HepG2 (cell line): ENCODE measurements around the gene DRC7. TPM values are rescaled to one million over a fixed set of nuclear protein-coding genes. Genes with fewer than 3 reads are reported as not detected.

Experiments used
- AFF4 ChIP-seq: sonication (generic); formaldehyde crosslinking; IDR thresholded peaks from 2 replicates; pipeline ENCODE4 v1.4.0; 2020; ENCODE audit warnings: missing genetic modification reagents
- AGO1 ChIP-seq: fragments of 200-400 bp; formaldehyde crosslinking; IDR thresholded peaks from 2 replicates; pipeline ENCODE4 v1.6.1; 2017; ENCODE audit warnings: mild to moderate bottlenecking, low read depth, low read length, moderate library complexity; ENCODE audit not compliant: poor library complexity, severe bottlenecking
- CC2D1A ChIP-seq: sonication (generic); formaldehyde crosslinking; IDR thresholded peaks from 2 replicates; pipeline ENCODE4 v1.8.1; 2023; ENCODE audit warnings: mild to moderate bottlenecking, missing genetic modification reagents
- EHMT2 ChIP-seq: fragments of 200-600 bp; sonication (generic); IDR thresholded peaks from 2 replicates; pipeline ENCODE4 v1.7.0; 2017; ENCODE audit warnings: antibody characterized with exemption, low read depth, low read length, borderline replicate concordance
- FOXA1 ChIP-seq, 2 experiments: fragments of 450-650 bp in 1 of 2; sonication (generic) in 1 of 2; formaldehyde crosslinking in 1 of 2; IDR thresholded peaks; 2 replicates each; pipeline versions ENCODE4 v1.4.0 to v1.6.1; 2016 to 2020; ENCODE audit warnings: missing genetic modification reagents in 1 of 2
- FOXO1 ChIP-seq: sonication (generic); formaldehyde crosslinking; IDR thresholded peaks from 2 replicates; pipeline ENCODE4 v1.4.0; 2020; ENCODE audit warnings: missing genetic modification reagents
- GTF3A ChIP-seq: sonication (generic); formaldehyde crosslinking; conservative IDR thresholded peaks from 2 replicates; pipeline ENCODE4 v1.4.0; 2020; ENCODE audit warnings: mild to moderate bottlenecking, missing genetic modification reagents
- HINFP ChIP-seq: sonication (generic); formaldehyde crosslinking; IDR thresholded peaks from 2 replicates; pipeline ENCODE4 v1.4.0; 2020; ENCODE audit warnings: low read depth, mild to moderate bottlenecking, missing genetic modification reagents
- MIER3 ChIP-seq: IDR thresholded peaks from 2 replicates; pipeline ENCODE4 v1.6.1; 2016; ENCODE audit warnings: missing compliant biosample characterization, borderline replicate concordance
- MTA1 ChIP-seq: sonication (generic); formaldehyde crosslinking; IDR thresholded peaks from 2 replicates; pipeline ENCODE4 v1.4.0; 2020; ENCODE audit warnings: missing genetic modification reagents, mild to moderate bottlenecking, borderline replicate concordance
- MTA3 ChIP-seq: sonication (generic); formaldehyde crosslinking; IDR thresholded peaks from 2 replicates; pipeline ENCODE4 v1.4.0; 2020; ENCODE audit warnings: missing genetic modification reagents
- SP140L ChIP-seq: sonication (generic); formaldehyde crosslinking; IDR thresholded peaks from 2 replicates; pipeline ENCODE4 v1.4.0; 2020; ENCODE audit warnings: missing genetic modification reagents, borderline replicate concordance
- ZBTB20 ChIP-seq: sonication (generic); formaldehyde crosslinking; IDR thresholded peaks from 2 replicates; pipeline ENCODE4 v1.8.1; 2023; ENCODE audit warnings: missing genetic modification reagents, low read depth, mild to moderate bottlenecking, borderline replicate concordance
- ZBTB26 ChIP-seq: IDR thresholded peaks from 2 replicates; pipeline ENCODE4 v1.6.1; 2016; ENCODE audit warnings: missing compliant biosample characterization, missing genetic modification reagents, borderline replicate concordance
- ZFP36 ChIP-seq: fragments of 150-350 bp; IDR thresholded peaks from 2 replicates; pipeline ENCODE4 v1.6.1; 2018; ENCODE audit warnings: borderline replicate concordance, low read length, low read depth; ENCODE audit not compliant: partially characterized antibody
- ZNF124 ChIP-seq: sonication (generic); formaldehyde crosslinking; IDR thresholded peaks from 2 replicates; pipeline ENCODE4 v1.4.0; 2020; ENCODE audit warnings: missing genetic modification reagents
- ZNF180 ChIP-seq: sonication (generic); formaldehyde crosslinking; IDR thresholded peaks from 2 replicates; pipeline ENCODE4 v1.4.0; 2020; ENCODE audit warnings: low read depth, missing genetic modification reagents, borderline replicate concordance
- ZNF335 ChIP-seq: sonication (generic); formaldehyde crosslinking; IDR thresholded peaks from 2 replicates; pipeline ENCODE4 v1.4.0; 2020; ENCODE audit warnings: missing genetic modification reagents
- ZNF34 ChIP-seq: sonication (generic); formaldehyde crosslinking; IDR thresholded peaks from 2 replicates; pipeline ENCODE4 v1.4.0; 2020; ENCODE audit warnings: mild to moderate bottlenecking, missing genetic modification reagents, borderline replicate concordance
- ZNF343 ChIP-seq: sonication (generic); formaldehyde crosslinking; IDR thresholded peaks from 2 replicates; pipeline ENCODE4 v1.4.0; 2020; ENCODE audit warnings: mild to moderate bottlenecking, missing genetic modification reagents
- ZNF367 ChIP-seq: sonication (generic); formaldehyde crosslinking; IDR thresholded peaks from 2 replicates; pipeline ENCODE4 v1.4.0; 2020; ENCODE audit warnings: missing genetic modification reagents, borderline replicate concordance
- ZNF383 ChIP-seq: sonication (generic); formaldehyde crosslinking; IDR thresholded peaks from 2 replicates; pipeline ENCODE4 v1.4.0; 2020; ENCODE audit warnings: missing genetic modification reagents, mild to moderate bottlenecking, borderline replicate concordance
- ZNF577 ChIP-seq: sonication (generic); formaldehyde crosslinking; IDR thresholded peaks from 2 replicates; pipeline ENCODE4 v1.4.0; 2020; ENCODE audit warnings: mild to moderate bottlenecking, low read depth, missing genetic modification reagents, borderline replicate concordance
- ZNF615 ChIP-seq: sonication (generic); formaldehyde crosslinking; IDR thresholded peaks from 2 replicates; pipeline ENCODE4 v1.5.0; 2020; ENCODE audit warnings: mild to moderate bottlenecking, missing genetic modification reagents, borderline replicate concordance
- ZNF776 ChIP-seq: sonication (generic); formaldehyde crosslinking; IDR thresholded peaks from 2 replicates; pipeline ENCODE4 v1.4.0; 2020; ENCODE audit warnings: mild to moderate bottlenecking, missing genetic modification reagents
- polyA plus RNA-seq, 8 experiments: library from polyadenylated mRNA; depleted of rRNA in 3 of 8; stranded (reverse) in 7 of 8; unstranded in 1 of 8; fragments of >200 nt; fragmentation: Illumina TruSeq in 4 of 8; extraction: Trizol in 4 of 8; gene quantifications; 2 replicates each; pipeline versions ENCODE4 v1.2.1 to v1.2.3, GENCODE V29; 2011 to 2016; ENCODE audit warnings: low read depth in 4 of 8, missing spikeins in 1 of 8, mixed read lengths in 1 of 8; ENCODE audit not compliant: insufficient read depth in 1 of 8
- total RNA-seq, 5 experiments: library from RNA; depleted of rRNA; stranded (reverse); fragments of >200 nt; fragmentation: Illumina TruSeq; extraction: Trizol; gene quantifications; 2 replicates each; pipeline ENCODE4 v1.2.3, GENCODE V29; 2016; ENCODE audit warnings: low read depth in 1 of 5

Gene DRC7
- total and polyA plus RNA-seq, 2 of the 13 experiments (the other 11 are each of a cell fraction or from before 2014, with no cell fraction given), result 2.7 to 3.4 TPM

- TF ChIP-seq EHMT2, result no peak
- TF ChIP-seq MTA1 (CRISPR knock-in tag), result 0 out of 2 replicates have a peak, but pooled peaks have one; percentile 31
- TF ChIP-seq FOXO1 (CRISPR knock-in tag), result peak; percentile 87
- no peak for TF ChIP-seq ZNF577 (CRISPR knock-in tag)
- TF ChIP-seq CC2D1A (CRISPR knock-in tag), result no peak
- TF ChIP-seq ZNF776 (CRISPR knock-in tag), result no peak
- TF ChIP-seq ZBTB20 (CRISPR knock-in tag), result no peak
- no peak for TF ChIP-seq ZNF180 (CRISPR knock-in tag)
- TF ChIP-seq AFF4 (CRISPR knock-in tag), result no peak
- TF ChIP-seq HINFP, result no peak
- TF ChIP-seq MIER3 (CRISPR knock-in tag), result 0 out of 2 replicates have a peak, but pooled peaks have one; percentile 55
- no peak for TF ChIP-seq ZNF335
- 0 out of 2 replicates have a peak, but pooled peaks have one; percentile 42 for TF ChIP-seq ZNF124
- TF ChIP-seq ZNF367 (CRISPR knock-in tag), result no peak
- no peak for TF ChIP-seq ZNF34 (CRISPR knock-in tag)
- no peak for TF ChIP-seq SP140L
- TF ChIP-seq ZNF615 (CRISPR knock-in tag), result no peak
- no peak for TF ChIP-seq GTF3A (CRISPR knock-in tag)
- TF ChIP-seq ZNF383 (CRISPR knock-in tag), result no peak
- TF ChIP-seq FOXA1 (IDR thresholded peaks at IDR 0.05), result no peak
- TF ChIP-seq FOXA1 (CRISPR knock-in tag; IDR thresholded peaks at IDR 0.05), result peak; percentile 82
- no peak for TF ChIP-seq MTA3
- 0 out of 2 replicates have a peak, but pooled peaks have one; percentile 50 for TF ChIP-seq ZNF343 (CRISPR knock-in tag)
- TF ChIP-seq AGO1, result no peak
- TF ChIP-seq ZFP36, result no peak
- TF ChIP-seq ZBTB26 (CRISPR knock-in tag), result no peak
Measured at GRCh38 chr16:57709663-57710062, 15.1 kb downstream of the DRC7 start (continued).
